Breast epithelium (tissue), 3 donors: ENCODE data around the gene GALNT2.

Experiments
- POLR2A ChIP-seq: fragments of 450-650 bp; IDR thresholded peaks from one replicate; pipeline ENCODE4 v1.6.1; 2016; ENCODE audit warnings: antibody characterized with exemption, mild to moderate bottlenecking, moderate library complexity
- TF ChIP-seq, protein P1 (sequence below), 3 donors: fragments of 450-650 bp; IDR thresholded peaks; one replicate each; pipeline ENCODE4 v1.5.1; 2016 to 2017; ENCODE audit warnings: antibody characterized with exemption in 3 of 3, mild to moderate bottlenecking in 3 of 3, moderate library complexity in 3 of 3

DNA sequence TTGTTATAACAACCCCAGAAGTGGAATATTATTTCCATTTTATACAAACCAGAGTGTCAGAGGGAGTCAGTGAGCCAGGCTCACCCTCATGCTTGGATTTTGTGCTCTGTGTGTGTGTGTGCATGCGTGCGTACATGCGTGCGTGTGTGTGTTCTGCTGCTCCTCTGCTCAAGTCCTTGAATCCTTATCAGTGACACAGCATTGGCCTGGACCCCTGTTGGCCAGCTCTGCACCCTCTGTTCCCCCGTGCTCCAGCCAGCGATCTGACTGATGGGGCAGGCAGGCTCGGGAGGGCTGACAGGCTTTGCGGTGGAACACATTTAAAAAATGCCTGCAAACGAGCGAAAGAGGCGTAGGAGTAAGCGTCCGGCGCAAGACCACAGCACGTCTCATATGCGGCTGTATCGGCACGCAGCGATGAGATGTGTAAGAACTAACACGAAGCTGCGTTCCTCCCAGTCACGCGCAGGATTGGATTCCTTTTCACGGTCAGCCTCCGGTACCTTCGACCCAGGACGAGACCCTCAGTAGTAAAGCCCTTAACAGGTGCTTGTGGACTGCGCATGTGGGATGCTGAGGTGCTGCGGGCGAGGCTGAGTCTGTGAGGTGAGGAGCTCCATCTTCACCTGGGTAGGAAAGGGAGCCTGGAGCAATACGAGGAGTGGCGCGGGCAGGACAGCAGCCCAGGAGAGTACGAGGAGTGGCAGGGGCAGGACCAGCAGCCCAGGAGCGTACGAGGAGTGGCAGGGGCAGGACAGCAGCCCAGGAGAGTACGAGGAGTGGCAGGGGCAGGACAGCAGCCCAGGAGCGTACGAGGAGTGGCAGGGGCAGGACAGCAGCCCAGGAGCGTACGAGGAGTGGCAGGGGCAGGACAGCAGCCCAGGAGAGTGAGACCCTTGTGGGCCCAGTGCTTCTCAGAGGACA lies 130.9 kb downstream of the GALNT2 start:
- TF ChIP-seq, protein P1, sequence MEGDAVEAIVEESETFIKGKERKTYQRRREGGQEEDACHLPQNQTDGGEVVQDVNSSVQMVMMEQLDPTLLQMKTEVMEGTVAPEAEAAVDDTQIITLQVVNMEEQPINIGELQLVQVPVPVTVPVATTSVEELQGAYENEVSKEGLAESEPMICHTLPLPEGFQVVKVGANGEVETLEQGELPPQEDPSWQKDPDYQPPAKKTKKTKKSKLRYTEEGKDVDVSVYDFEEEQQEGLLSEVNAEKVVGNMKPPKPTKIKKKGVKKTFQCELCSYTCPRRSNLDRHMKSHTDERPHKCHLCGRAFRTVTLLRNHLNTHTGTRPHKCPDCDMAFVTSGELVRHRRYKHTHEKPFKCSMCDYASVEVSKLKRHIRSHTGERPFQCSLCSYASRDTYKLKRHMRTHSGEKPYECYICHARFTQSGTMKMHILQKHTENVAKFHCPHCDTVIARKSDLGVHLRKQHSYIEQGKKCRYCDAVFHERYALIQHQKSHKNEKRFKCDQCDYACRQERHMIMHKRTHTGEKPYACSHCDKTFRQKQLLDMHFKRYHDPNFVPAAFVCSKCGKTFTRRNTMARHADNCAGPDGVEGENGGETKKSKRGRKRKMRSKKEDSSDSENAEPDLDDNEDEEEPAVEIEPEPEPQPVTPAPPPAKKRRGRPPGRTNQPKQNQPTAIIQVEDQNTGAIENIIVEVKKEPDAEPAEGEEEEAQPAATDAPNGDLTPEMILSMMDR (IDR thresholded peaks at IDR 0.05): no peak
- no peak for TF ChIP-seq POLR2A
